Skin epidermis (tissue), 12 donors: ENCODE measurements around the gene EFNA4.
"Not testable (repeated sequence)": the region's sequence is repeated elsewhere in the genome, so short reads cannot be mapped to it uniquely, and the experiment has no call there.

Experiments used
- H3K27ac ChIP-seq, 21 experiments: fragments of 200-600 bp; sonication (generic) in 11 of 21; one replicate each; pipeline ENCODE4 v1.5.0; 2020; ENCODE audit warnings: mild to moderate bottlenecking in 3 of 21, inconsistent platforms in 2 of 21, moderate library complexity in 2 of 21
- H3K4me3 ChIP-seq, 7 experiments: fragments of 200-600 bp; sonication (generic) in 2 of 7; one replicate each; pipeline ENCODE4 v1.5.0; 2020; ENCODE audit warnings: inconsistent platforms in 2 of 7, mild to moderate bottlenecking in 2 of 7, moderate library complexity in 1 of 7

Gene EFNA4

GRCh38 chr1:155104605-155105534 is 41.3 kb downstream of the EFNA4 start:
- Histone ChIP-seq H3K27ac (peak overlapping the region in 1 of 21 experiments; percentile 37), H3K4me3 (no peak overlapping the region)

DNA sequence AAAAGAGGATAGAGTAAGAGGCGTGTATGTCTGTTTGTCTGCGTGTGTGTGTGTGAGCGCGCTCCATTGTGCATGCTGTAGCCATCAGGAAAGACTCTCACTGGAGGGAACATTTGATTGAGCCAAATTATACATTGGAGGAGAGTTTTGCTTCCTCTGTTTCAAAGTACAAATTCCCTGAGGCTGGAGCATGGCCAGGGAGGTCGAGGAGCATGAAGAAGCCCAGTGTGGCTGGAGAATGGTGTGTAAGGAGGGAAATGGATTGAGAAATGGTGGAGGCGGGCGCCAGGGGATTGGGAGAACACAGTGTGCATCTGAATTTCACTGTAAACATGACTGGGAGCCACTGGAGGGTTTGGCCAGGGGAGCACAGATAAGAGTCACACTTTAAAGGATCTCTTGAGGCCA is 42.1 kb downstream of the EFNA4 start:
- Histone ChIP-seq H3K4me3 (no peak overlapping the region), H3K27ac (peak overlapping the region in 1 of 21 experiments; percentile 37)

- H3K27ac ChIP-seq: no peak overlapping the region
Observed at GRCh38 chr1:155106862-155107261, 43.3 kb downstream of the EFNA4 start.

GRCh38 chr1:155107309-155108264 is 44.0 kb downstream of the EFNA4 start:
- Histone ChIP-seq H3K4me3 (no peak overlapping the region), H3K27ac (no peak overlapping the region)

More at GRCh38 chr1:155106862-155107261, 43.3 kb downstream of the EFNA4 start:
- no peak overlapping the region for H3K4me3 ChIP-seq

DNA sequence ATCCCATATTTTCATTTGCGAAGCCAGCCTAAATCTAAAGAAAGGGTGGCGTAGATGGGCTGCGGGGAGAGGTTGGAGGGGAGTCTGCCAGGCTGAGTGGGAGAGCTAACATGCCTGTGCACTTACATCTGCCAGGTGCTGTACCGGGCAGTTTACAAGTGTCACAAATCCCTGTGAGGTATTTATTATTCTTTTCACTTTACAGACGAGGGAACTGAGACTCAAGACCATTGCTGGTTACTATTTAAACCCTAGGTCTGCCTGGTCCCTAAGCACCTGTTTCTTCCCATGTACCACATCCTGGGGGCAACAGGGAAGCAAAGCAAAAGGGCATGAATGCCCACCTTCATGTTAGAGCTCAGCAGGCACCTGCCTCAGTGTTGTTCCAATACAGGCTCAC is 44.8 kb downstream of the EFNA4 start:
- no peak overlapping the region for H3K27ac ChIP-seq
- H3K4me3 ChIP-seq: no peak overlapping the region

GRCh38 chr1:155110381-155110780 is 46.8 kb downstream of the EFNA4 start:
- no peak overlapping the region for H3K27ac ChIP-seq
- H3K4me3 ChIP-seq: no peak overlapping the region

- Histone ChIP-seq H3K4me3 (no peak overlapping the region), H3K27ac (no peak overlapping the region)
Observed at GRCh38 chr1:155110826-155111225, 47.3 kb downstream of the EFNA4 start.

DNA sequence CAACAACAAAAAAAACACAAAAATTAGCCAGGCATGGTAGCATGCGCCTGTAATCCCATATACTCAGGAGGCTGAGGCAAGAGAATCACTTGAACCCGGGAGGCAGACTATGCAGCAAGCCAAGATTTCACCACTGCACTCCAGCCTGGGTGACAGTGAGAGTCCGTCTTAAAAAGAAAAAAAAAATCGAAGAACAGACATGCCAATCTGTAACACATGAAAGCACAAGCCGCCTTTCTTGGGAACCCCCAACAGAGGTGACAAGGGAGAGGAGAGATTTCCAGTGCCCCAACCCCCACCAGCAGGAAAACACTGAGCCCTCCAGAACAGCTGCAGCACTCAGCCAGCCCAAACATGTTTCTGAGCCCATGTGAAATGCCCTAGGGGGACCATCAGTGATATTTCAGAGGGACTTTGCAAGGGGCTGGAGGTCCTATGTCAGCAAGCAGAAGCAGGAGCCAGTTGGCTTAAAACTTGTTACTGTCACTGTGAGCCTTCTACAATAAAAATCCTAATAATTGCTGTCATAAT is 50.0 kb downstream of the EFNA4 start:
- Histone ChIP-seq H3K27ac (no peak overlapping the region), H3K4me3 (no peak overlapping the region)

DNA sequence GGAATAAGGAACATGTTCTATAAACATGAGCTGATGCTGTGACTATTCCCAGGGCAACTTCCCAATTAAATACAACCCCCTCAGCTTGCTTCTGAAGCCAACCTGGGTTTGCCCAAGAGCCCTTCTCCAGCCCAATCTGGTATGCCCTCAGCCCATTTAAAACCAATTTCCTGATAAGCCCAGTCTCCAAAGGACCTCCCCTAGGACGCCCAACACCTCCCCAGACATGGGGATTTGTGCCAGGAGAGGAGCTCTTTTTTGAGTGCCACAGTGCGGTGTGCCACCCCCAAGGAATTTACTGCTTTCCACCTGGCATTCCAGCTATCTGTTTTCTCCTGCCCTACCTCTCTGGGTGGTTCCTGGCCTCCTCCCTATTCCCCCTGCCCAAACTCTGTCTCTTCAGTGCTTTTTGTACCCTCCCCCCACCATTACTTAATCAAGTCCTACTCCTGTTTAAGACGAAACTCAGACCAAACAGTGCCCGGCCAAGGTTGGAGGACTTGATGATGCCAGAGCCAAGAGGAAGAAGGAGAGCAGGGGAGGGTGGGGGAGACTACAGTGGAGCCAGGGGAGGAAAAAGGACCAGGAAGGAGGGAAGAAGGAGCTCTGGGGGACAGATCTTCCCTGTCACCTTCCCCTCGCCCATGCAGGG is 52.7 kb downstream of the EFNA4 start:
- Histone ChIP-seq H3K4me3 (no peak overlapping the region), H3K27ac (peak overlapping the region in 1 of 21 experiments; percentile 64)

DNA sequence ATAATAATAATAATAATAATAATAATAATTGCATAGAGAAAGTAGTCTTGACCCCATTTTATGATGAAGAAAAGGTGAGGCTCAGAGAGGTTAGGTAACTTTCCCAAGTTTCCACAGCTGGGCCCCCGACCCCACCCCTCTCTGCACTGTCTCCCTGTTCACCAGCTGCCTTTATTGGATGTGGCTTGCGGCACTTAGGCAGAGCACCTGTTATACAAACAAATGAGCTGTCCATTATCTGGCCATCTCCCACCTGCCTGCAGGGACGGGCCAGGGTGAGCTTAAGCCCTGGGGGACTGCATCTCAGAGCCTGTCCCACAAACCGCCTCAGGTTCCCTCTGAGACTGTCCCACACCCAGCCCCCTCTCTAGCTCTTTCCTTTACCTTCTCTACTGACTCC is 54.1 kb downstream of the EFNA4 start:
- no peak overlapping the region for H3K4me3 ChIP-seq

DNA sequence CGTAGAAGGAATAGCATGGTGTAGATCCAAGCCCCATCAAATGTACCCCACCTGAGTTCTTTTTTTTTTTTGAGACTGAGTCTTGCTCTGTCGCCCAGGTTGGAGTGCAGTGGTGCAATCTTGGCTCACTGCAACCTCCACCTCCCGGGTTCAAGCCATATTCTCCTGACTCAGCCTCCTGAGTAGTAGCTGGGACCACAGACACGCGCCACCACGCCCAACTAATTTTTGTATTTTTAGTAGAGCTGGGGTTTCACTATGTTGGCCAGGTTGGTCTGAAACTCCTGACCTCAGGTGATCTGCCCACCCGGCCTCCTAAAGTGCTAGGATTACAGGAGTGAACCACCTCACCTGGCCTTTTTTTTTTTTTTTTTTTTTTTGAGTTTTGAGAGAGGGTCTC is 54.5 kb downstream of the EFNA4 start:
- H3K4me3 ChIP-seq, H3K27ac ChIP-seq: not testable (repeated sequence)

More for the DNA sequence above, 54.1 kb downstream of the EFNA4 start:
- no peak overlapping the region for H3K27ac ChIP-seq
